HL-60/S4 (cell line): ENCODE measurements around the gene PKHD1.

Experiments
- in situ Hi-C: fragments of 300-500 bp; cut with MboI; formaldehyde crosslinking; loops from 2 replicates; pipeline ENCODE4 v1.14.3; 2022; ENCODE audit warnings: low sequenced_read_pairs

The PKHD1 gene

GRCh38 chr6:51578994-51579393 is 508.4 kb downstream of the PKHD1 start:
- in situ Hi-C loops: no loop called here

- in situ Hi-C loops: no loop called here
Measured at GRCh38 chr6:51578362-51578761, 509.1 kb downstream of the PKHD1 start.

DNA sequence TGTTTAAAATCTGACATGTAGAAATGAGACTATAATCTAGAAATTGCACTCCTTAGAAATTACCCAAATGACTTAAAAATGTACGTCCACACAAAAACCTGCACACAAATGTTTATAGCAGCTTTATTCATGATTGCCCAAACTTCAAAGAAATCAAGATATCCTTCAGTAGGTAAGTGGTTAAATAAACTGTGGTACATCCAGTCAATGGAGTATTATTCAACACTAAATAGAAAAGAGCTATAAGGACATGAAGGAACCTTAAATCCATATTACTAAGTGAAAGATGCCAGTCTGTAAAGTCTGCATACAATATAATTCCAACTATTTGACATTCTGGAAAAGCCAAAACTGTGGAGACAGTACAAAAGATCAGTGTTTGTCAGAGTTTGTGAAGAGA is 513.4 kb downstream of the PKHD1 start:
- in situ Hi-C loops: no loop called here

DNA sequence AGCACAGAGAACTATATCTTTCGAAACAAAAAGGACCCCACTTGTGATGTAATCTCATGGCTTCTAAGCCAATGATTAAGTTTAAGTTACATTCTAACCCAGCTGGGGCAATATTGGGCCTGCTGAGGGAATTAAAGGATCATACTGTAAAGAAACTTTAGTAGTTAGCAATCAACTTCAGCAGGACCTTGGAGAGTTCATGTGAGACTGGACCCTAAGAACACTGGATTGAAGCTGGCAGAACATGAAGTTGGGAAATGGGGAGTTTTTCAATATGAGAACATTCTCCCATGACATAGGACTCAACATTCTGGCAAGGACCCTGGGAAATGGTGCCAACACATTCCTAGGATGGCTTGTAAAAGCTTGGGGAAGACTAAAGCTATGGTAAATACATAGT is 516.2 kb downstream of the PKHD1 start:
- in situ Hi-C loops: no loop called here

DNA sequence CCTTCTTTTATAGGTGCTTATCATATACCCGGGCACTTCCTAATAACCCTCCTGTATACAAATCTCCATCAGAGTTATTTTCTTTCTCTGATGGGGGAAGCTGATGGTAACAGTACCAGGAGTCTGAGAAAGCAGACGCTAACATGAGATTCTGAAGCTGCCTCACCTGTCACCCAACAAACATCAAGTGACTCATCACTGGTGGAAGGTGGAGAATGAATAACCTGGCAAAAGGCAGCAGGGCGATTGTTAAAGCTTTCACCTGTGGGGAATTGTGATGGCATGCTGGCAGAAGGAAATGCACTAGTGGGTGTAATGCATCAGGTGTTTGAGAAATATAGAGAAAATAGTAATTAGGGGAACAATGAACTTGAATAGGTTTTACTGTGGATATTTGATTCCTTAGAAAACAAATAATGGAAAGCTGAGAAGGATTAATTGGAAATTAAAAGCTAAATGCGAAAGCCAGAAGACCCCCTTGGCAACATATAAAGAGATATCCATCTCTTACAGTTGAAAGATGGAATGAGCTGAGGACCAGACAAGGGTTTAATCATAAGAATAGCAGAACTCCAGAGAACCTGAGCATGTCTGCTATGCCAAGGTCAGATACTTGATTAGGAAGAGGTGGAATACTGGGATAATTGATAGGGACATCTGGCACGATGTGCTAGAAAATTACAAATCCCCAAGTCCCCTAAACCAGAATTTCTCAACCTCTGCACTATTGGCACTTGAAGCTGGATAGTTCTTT is 517.1 kb downstream of the PKHD1 start:
- in situ Hi-C loops: no loop called here

GRCh38 chr6:51569594-51569993 is 517.8 kb downstream of the PKHD1 start:
- in situ Hi-C loops: no loop called here

DNA sequence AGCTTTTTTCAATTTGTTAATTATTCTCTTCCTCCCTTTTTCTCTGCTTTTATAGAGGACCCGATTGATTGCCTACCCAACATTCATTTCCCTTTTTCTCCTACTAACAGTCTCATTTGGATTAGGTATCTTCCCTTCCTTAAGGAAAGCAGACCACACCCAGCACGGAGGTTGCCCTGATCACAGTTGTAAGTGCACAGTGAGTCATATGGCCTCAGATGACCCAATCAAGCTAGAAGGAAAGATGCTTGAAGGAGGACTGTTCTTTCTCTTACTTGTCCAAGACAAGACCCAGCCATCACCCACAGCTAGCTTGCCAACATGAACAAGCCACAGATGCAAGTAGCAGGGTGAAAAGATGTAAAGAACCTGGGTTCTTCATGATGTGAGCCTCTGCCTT is 518.6 kb downstream of the PKHD1 start:
- in situ Hi-C loops: no loop called here

DNA sequence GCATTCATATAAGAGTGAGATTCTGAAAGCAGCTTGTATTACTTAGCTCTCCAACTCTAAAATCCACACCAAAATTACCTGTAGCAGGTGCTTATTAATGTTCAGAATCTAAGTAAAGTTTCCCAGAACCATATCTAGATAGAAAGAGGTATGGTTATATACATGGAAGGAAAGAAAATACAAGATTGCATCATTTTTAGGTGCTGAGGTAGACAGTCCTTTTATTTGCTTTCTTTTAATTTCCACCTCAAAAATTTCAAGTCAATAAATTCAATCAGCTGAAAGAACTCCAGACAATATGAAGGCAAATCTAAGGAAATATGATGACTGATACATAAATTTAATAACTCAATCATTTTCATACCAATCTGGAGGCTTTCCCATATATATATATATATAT is 521.9 kb downstream of the PKHD1 start:
- in situ Hi-C loops: no loop called here
